ENCODE results near the gene ABCA2.

GRCh38 chr9:136962163-136962562 lies 65.9 kb downstream of the ABCA2 start:
- no peak for TF ChIP-seq POLR2AphosphoS5 (IDR thresholded peaks at IDR 0.05; ENCODE audit: low read depth, low read length)
- TF ChIP-seq SP1 (IDR thresholded peaks at IDR 0.05; ENCODE audit: low read depth) = no peak
- TF ChIP-seq EZH2 (IDR thresholded peaks at IDR 0.05) = no peak
- TF ChIP-seq POLR2A (IDR thresholded peaks at IDR 0.05; ENCODE audit: borderline replicate concordance, extremely low read depth, insufficient read depth, insufficient read length) = no peak
- TF ChIP-seq CTCF (IDR thresholded peaks at IDR 0.05 in 2 of 3, conservative IDR thresholded peaks at IDR 0.05 in 1 of 3; ENCODE audit: borderline replicate concordance in 1 of 3, insufficient read depth in 1 of 3, low read depth in 2 of 3, low read length in 2 of 3) = no peak
- TF ChIP-seq EGR1 (IDR thresholded peaks at IDR 0.05; ENCODE audit: low read depth) = no peak
- TF ChIP-seq EZH2phosphoT487 (IDR thresholded peaks at IDR 0.05; ENCODE audit: borderline replicate concordance) = no peak

Data from HCT116 (cell line).